NCI-H748 treated with DMSO at 0.1 percent for 48 hours (cell line): ENCODE data around the gene HNRNPU.
A peak's percentile ranks its signal among the peaks of the same experiment; 100 is the strongest.

Experiments
- DNase-seq: peaks from one replicate; lab custom pipeline; 2025; lab: John Stamatoyannopoulos, UW

Gene HNRNPU

GRCh38 chr1:244802041-244802440 is 62.3 kb downstream of the HNRNPU start:
- no peak for DNase-seq

GRCh38 chr1:244801246-244801645 is 63.1 kb downstream of the HNRNPU start:
- DNase-seq = peak; percentile 9

GRCh38 chr1:244800821-244801220 is 63.5 kb downstream of the HNRNPU start:
- no peak for DNase-seq
